ENCODE results near the gene BPIFB2.

BPIFB2 gene

DNA sequence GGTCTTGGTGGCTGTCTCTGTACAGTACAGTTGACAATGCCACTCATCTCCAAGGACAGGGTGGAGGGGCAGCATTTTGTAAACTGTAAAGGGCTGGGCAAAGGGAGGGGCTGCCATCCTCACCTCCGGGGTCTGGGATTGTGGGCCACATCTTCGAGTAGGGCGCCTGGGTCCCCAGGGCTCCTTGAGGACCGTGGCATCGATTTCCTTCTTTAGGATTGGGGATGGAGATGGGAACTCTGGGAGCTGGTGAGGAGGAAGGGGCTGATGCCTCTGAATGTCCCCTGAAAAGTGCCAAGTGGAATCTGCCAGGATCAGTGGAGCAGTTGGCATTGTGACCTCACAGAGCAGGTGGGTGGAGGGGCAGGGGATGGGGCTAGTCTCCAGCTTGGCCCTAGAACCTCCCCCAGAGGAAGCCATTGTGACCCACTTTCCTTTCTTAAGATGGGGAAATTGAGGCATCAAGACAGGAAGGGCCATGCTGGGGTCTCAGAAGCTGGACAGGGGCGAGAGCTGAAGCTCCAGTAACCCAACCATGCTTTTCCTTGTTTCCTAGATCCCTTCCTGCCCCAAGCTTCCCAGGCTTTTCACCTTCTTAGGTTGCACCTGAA is 3.3 kb upstream of the BPIFB2 start, which contains the start of gene SUN5:
SUN5 (minus strand) TSS at position 293 of the 611 bp plus-strand sequence; CDS start at position 200, 93 bp downstream.
- H3K9me3 Mint-ChIP-seq = peaks cover 4% of the 10 kb centered on the region
- H3K4me1 Mint-ChIP-seq = no peaks in the 10 kb centered on the region
- no peaks in the 10 kb centered on the region for H3K27me3 Mint-ChIP-seq (ENCODE audit: low read depth)
- H3K36me3 Mint-ChIP-seq (ENCODE audit: low read depth) = no peaks in the 10 kb centered on the region
- TF ChIP-seq, protein P1, sequence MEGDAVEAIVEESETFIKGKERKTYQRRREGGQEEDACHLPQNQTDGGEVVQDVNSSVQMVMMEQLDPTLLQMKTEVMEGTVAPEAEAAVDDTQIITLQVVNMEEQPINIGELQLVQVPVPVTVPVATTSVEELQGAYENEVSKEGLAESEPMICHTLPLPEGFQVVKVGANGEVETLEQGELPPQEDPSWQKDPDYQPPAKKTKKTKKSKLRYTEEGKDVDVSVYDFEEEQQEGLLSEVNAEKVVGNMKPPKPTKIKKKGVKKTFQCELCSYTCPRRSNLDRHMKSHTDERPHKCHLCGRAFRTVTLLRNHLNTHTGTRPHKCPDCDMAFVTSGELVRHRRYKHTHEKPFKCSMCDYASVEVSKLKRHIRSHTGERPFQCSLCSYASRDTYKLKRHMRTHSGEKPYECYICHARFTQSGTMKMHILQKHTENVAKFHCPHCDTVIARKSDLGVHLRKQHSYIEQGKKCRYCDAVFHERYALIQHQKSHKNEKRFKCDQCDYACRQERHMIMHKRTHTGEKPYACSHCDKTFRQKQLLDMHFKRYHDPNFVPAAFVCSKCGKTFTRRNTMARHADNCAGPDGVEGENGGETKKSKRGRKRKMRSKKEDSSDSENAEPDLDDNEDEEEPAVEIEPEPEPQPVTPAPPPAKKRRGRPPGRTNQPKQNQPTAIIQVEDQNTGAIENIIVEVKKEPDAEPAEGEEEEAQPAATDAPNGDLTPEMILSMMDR (IDR thresholded peaks at IDR 0.05; ENCODE audit: unreplicated experiment in 3 of 3) = no peak
- H3K27ac Mint-ChIP-seq = no peak within 1 kb of the TSS
- H3K4me3 Mint-ChIP-seq = no peak within 1 kb of the TSS

DNA sequence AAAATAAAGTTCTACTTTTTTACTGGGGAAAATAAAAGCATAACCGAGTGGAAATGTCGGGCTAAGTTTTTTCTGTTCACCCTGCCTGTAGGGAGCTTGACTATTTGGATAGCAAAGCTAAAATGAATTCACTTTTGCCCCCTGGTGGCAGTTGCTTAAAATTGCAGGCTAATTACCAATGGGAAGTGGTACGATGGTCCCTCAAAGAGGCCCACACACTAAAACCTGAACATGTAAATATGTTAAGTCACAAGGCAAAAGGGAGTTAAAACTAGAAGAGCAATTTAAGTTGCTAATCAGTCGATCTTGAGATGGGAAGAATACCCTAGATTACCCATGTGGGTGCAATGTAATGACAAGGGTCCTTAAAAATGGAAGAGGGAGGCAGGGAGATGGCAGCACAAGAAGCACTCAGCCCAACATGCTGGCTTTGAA is 2.4 kb upstream of the BPIFB2 start:
- TF ChIP-seq, protein P1 (IDR thresholded peaks at IDR 0.05; ENCODE audit: unreplicated experiment in 3 of 3) = peak; percentile 8 to 19 (median 14)
- Mint-ChIP-seq H3K4me1 (no peaks in the 10 kb centered on the region), H3K4me3 (no peak overlapping the region), H3K36me3 (ENCODE audit: low read depth) (no peaks in the 10 kb centered on the region), H3K27ac (no peak overlapping the region), H3K27me3 (ENCODE audit: low read depth) (no peaks in the 10 kb centered on the region), H3K9me3 (peaks cover 4% of the 10 kb centered on the region)

GRCh38 chr20:33005908-33006775 is 1.4 kb upstream of the BPIFB2 start:
- Mint-ChIP-seq H3K4me1 (no peaks in the 10 kb centered on the region), H3K27ac (no peak overlapping the region)

GRCh38 chr20:33006776-33007375 is 628 bp upstream of the BPIFB2 start:
- H3K4me1 Mint-ChIP-seq = no peaks in the 10 kb centered on the region
- no peak overlapping the region for H3K27ac Mint-ChIP-seq
- peaks cover 2% of the 10 kb centered on the region for H3K27me3 Mint-ChIP-seq (ENCODE audit: low read depth)
- TF ChIP-seq, protein P1 (IDR thresholded peaks at IDR 0.05; ENCODE audit: unreplicated experiment in 3 of 3) = no peak
- H3K4me3 Mint-ChIP-seq = no peak overlapping the region
- no peaks in the 10 kb centered on the region for H3K36me3 Mint-ChIP-seq (ENCODE audit: low read depth)
- H3K9me3 Mint-ChIP-seq = peaks cover 4% of the 10 kb centered on the region

More at GRCh38 chr20:33005908-33006775, 1.4 kb upstream of the BPIFB2 start:
- Mint-ChIP-seq H3K36me3 (ENCODE audit: low read depth) (no peaks in the 10 kb centered on the region), H3K27me3 (ENCODE audit: low read depth) (no peaks in the 10 kb centered on the region), H3K4me3 (no peak overlapping the region), H3K9me3 (peaks cover 4% of the 10 kb centered on the region)
- TF ChIP-seq, protein P1 (IDR thresholded peaks at IDR 0.05; ENCODE audit: unreplicated experiment in 3 of 3) = no peak

DNA sequence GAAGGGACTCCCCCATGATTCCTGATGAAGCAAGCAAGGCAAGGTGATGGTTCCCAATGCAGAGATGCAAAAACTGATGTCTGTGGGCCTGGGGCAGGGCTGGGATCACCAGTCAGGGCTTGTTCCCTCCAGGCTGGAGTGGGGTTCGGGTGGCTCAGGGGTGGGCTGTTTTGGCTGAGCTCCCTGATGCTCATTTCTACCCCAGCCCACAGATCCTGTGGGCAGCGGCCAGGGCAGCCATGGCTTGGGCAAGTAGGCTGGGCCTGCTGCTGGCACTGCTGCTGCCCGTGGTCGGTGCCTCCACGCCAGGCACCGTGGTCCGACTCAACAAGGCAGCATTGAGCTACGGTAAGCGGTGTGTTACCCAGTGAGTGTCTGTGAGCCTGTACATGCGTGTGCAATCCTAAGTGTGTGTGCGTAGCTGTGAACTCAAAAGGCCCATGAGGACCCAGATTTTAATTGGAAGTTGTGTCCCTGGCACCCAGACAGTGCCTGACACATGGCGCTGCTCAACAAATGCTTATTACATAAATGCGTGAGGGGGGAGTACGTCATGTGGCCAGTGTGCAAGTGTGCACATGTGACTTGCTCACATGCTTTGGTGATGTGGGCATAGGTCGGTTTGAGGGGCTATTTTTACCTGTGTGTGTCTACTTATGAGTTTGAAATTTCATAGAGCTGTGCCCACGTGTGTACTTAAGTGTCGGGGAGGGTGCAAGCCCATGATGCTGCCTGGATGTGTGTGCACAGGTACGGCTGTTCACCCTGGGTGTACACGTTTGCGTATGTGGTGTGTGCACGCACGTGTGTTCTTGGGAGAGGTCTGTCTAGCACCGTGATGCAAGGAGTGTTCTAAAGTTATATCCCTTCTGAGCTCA is 1.1 kb downstream of the BPIFB2 start:
- peaks cover 5% of the 10 kb centered on the region for H3K27me3 Mint-ChIP-seq (ENCODE audit: low read depth)
- no peak overlapping the region for H3K4me3 Mint-ChIP-seq
- TF ChIP-seq, protein P1 (IDR thresholded peaks at IDR 0.05; ENCODE audit: unreplicated experiment in 3 of 3) = no peak
- H3K27ac Mint-ChIP-seq = no peak overlapping the region
- H3K36me3 Mint-ChIP-seq (ENCODE audit: low read depth) = no peaks in the 10 kb centered on the region
- H3K9me3 Mint-ChIP-seq = peaks cover 4% of the 10 kb centered on the region
- no peaks in the 10 kb centered on the region for H3K4me1 Mint-ChIP-seq
